ENCODE data around the gene IDH3G.
"Not testable (repeated sequence)": the region's sequence is repeated elsewhere in the genome, so short reads cannot be mapped to it uniquely, and the experiment has no call there.

IDH3G gene

DNA sequence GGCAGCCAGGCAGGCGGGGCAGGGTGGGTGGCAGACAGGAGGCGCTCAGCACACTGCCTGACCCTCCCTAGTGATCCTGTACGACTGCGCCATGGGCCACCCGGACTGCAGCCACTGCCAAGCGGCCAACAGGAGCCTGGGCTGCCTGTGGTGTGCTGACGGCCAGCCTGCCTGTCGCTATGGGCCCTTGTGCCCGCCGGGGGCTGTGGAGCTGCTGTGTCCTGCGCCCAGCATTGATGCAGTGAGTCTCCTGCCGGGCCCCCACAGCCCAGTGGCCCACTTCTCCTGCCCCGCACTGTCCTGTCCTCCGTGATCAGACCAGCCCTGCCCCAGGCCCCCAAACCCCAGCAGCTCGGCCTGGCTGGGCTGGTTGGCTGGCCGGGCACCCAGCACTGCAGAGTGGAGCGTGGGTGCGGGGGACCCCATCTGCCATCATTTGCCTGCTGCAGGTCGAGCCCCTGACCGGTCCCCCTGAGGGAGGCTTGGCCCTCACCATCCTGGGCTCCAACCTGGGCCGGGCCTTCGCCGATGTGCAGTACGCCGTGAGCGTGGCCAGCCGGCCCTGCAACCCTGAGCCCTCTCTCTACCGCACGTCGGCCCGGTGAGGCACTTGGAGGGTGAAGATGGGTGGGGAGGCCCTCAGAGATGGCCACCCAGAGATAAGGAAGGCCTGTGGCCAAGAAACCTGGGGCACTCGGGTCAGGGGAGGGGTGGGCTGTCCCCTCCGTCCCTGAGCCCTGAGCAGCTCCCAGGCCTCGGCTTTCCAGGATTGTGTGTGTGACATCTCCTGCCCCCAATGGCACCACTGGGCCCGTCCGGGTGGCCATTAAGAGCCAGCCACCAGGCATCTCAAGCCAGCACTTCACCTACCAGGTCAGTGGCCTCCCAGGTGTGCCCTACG lies 22.5 kb downstream of the IDH3G start:
- no peak for DNase-seq

DNA sequence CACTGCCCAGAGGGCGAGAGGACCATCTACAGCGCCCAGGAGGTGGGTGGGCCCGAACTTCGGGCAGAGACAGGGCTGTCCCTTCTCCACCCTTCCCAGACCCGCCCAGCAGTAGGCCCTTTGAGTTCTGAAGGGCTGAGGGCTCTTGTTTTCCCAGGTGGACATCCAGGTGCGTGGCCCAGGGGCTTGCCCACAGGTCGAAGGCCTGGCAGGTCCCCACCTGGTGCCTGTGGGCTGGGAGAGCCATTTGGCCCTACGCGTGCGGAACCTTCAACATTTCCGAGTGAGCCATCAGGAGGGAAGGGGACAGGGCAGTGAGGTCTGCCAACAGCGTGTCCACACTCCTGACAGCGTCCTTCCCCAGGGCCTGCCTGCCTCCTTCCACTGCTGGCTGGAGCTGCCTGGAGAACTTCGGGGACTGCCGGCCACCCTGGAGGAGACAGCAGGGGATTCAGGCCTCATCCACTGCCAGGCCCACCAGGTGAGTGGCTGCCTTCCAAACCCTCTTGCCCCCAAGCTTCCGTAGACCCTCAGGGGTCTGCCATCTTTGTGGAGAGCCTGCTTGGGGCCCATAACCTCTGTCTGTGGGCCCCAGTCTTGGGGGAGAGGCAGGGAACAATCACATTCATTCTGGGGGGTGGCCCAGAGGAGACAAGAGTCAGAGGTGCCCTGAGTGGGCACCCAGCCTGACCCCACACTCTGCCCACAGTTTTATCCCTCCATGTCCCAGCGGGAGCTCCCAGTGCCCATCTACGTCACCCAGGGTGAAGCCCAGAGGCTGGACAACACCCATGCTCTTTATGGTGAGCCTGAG lies 23.4 kb downstream of the IDH3G start:
- DNase-seq: no peak

DNA sequence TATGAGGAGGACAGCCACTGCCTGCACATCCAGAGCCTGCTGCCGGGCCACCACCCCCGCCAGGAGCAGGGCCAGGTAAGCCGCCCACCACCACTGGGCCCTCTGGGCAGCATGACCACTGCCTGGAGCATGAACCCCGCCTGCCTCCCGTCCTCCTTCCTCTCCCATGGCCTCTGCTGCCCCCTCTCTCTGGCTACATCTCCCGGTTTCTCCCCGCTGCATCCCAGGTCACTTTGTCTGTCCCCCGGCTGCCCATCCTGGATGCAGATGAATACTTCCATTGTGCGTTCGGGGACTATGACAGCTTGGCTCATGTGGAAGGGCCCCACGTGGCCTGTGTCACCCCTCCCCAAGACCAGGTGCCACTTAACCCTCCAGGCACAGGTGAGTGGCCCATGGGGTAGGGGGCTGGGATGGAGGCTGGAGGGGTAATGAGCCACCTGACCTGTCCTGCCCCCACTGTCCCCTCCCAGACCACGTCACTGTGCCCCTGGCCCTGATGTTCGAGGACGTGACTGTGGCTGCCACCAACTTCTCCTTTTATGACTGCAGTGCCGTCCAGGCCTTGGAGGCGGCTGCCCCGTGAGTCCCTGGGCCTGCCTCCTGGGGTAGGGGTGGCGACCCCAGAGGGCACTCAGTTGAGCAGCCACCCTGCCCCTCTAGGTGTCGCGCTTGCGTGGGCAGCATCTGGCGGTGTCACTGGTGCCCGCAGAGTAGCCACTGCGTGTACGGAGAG lies 24.1 kb downstream of the IDH3G start:
- DNase-seq: no peak

DNA sequence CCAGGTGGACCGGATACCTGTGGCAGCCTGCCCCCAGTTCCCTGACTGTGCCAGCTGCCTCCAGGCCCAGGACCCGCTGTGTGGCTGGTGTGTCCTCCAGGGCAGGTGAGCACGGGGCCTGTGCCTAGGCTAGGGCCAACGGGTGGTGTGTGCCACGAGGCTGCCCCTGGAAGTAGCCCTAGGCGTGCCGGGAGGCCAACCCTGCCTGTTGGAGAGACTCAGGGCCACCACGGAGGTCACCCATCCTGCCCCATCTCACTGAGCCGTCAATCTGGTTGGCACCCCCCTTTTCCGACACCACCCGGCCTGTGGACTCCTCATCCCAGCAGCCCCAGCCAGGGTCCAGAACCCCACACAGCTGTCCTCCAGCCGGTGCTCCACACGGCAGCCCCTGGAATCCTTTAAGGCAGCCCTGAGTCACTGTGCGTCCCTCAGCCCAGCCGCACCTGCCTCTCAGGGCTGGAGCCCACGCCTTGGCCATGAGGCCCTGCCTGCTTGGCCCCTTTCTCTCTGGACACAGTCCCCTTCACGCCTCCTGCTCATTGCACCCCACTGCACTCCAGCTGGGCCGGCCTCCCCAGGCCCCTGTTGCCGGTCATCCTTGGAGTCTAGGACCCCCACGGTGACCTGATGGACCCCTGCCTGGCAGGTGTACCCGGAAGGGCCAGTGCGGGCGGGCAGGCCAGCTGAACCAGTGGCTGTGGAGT lies 24.9 kb downstream of the IDH3G start:
- DNase-seq: no peak

DNA sequence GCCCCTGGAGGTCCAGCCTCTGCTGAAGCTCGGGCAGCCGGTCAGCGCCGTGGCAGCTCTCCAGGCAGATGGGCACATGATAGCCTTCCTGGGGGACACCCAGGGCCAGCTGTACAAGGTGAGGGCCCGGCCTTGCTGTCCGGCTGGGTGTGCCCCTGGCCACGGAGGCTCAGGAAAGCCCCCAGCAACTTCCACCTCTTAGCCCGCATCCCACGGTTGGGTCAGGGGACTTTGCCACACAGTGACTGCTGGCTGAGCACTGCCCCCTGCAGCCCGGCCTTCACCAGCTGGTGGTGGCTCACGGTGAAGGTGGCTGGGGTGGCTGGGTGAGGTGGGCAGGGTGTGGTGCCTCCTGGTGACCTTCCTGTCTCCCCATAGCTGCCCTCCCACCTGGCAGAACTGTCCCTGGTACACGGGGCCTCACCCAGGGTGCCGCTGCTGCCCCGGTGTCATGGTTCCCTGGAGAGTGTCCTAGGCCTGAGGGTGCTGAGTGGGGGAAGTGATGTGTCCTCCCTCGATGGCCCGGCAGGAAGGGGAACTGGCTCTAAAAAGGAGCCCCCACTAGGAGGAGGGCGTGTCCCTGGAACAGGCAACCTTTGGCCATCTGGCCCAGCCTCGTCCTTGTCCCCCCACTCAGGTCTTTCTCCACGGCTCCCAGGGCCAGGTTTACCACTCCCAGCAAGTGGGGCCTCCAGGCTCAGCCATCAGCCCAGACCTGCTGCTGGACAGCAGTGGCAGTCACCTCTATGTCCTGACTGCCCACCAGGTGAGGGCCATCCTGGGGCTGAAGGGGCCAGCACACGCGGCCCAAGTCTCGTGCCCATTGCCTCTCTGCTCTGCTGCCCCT lies 25.6 kb downstream of the IDH3G start:
- DNase-seq: no peak

DNA sequence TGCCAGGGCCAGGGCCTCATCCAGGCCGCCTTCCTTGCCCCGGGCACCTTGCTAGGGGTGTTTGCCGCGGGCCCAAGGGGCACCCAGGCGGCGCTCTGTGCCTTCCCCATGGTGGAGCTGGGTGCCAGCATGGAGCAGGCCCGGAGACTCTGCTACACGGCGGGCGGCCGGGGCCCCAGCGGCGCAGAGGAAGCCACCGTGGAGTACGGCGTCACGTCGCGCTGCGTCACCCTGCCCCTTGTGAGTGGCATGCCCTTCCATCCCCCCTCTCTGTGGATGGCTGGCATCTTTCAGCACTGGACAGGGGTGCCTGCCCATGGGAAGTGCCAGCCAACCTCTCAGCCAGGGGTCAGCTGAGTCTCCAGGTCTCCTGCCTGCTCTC lies 26.5 kb downstream of the IDH3G start:
- DNase-seq: no peak

DNA sequence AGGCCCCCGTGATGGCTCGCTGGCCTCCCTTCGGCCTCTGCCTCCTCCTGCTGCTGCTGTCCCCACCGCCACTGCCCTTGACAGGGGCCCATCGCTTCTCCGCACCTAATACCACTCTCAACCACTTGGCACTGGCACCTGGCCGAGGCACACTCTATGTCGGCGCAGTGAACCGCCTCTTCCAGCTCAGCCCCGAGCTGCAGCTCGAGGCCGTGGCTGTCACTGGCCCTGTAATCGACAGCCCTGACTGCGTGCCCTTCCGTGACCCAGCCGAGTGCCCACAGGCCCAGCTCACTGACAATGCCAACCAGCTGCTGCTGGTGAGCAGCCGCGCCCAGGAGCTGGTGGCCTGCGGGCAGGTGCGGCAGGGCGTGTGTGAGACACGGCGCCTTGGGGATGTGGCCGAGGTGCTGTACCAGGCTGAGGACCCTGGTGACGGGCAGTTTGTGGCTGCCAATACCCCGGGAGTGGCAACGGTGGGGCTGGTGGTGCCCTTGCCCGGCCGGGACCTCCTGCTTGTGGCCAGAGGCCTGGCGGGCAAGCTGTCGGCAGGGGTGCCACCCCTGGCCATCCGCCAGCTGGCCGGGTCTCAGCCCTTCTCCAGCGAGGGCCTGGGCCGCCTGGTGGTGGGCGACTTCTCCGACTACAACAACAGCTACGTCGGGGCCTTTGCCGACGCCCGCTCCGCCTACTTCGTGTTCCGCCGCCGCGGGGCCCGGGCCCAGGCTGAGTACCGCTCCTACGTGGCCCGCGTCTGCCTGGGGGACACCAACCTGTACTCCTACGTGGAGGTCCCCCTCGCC lies 27.1 kb downstream of the IDH3G start:
- DNase-seq: no peak

DNA sequence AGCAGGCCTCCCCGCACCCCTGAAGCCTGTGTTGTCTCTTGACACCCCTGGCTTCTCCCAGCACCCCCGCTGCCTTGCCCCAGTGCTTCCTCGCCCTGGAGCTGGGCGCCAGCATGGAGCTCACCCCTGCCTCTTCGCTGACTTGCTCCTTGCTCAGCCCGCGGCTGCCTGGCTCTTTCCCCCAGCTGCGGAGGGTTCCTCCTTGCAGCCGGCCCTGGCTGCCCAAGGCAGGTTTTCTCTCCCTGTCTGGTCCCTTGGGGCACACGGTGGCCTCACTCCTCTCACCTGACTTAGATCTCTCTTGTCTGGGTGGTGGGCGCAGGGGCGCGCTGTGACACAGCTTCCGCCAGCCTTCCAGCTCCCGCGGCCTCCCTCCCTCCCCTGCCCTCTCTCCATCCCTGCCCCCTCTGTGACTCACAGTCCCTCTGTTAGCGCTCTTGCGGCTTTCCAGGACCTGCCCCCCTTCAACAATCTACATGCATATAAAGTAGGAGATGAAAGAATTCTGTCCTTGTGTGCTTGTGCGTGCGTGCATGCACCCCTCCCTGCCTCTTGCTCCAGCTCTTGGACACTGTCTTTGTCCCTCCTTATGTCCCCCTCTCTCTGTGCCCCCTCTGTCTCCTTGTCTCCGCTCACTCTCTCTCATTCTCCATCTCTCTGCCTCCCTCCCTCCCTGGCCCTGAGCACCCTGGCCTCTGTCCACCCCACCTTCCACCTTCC lies 27.9 kb downstream of the IDH3G start:
- DNase-seq: peak; percentile 63

DNA sequence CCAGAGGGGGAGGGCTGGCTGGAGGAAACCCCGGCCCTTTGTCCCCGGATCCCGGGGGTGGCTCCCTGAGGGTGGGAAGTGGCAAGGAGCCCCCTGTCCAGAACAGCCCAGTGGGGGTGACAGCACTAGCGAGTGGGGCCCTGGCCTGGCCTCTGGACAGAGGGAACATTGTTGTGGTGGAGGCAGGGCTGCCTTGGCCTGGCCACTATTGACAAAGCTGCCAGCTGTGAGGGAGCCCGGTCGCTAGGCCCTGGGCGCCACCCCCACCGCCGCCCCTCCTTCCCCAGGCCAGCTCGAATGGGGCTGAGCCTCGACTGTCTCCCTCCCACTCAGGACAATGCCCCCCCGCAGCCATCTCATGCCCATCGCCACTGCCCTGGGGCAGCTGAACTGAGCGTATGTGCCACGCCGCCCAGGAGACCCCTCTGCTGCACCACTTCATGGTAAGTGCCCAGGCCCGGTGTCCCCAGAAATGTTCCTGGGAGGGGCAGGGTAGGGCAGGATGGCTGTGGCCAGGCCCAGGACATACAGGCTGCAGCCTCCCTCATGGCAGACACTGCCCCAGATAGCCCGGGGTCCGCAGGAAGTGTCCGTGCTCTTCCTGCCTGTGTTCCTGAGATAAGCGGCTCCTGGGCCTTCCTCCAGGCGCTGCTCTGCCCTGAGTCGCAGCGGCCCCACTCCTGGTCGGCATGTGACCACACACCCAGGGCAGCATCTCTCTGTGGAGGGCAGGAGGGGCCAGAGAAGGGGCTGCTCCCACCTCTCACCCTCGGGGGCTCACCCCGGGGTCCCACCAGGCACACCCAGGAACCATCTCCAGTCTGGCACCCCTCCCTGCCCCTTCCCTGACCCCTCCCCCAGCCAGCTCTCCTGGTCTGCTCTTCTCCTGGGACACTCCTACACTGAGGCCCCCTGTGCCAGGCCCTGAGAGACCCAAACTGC lies 28.8 kb downstream of the IDH3G start:
- no peak for DNase-seq

DNA sequence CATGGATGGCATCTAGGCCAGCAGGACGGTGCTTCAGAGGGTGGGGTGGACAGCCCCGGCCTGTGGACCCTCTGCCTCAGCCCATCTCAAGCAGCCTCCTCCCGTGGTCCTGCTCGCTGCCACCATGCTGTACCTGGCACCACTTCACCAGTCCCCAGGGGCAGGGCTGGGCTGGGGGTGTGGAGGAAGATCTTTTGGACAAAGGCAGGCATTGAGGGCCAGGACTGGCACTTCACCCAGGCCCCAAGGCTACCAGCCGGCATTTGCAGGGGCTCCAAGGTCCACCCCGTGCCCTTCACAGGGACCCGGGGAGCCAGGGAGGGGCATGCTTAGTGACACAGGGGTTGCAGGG lies 29.4 kb downstream of the IDH3G start:
- DNase-seq: no peak

DNA sequence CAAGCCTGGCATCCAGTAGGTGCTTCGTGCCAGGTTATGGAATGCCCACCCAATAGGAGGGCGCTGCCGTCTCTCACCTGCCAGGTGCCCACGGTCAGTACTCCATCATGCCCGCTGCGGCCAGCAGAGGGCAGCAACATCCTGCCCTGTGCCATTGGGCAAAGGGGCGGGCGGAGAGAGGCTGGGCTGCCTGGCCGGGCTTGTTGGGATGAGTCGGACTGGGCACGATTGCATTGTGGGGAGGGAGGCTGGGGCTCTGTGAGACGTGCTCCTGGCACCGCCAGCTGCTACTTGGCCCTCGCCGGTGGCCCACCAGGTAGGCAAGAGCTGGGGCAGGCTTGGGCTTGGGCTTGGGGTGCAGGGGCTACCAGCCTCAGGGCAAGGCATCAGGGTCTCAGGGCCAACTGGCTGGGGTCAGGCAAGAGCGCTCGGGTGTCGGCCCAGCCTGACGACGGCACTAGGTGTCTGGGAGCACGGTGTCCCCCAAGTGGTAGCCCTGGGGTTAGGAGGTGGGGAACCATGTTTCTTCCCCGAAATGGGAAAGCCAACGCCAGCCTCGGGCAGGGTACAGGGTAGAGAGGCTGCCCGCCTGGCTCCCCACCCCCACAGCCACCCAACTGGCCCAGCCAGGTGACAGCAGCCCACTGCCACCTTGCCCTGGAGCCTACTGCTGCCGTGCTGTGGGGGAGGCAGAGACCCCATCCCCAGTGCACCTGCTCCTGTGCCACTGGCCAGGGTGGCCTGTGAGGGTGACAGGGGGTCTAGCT lies 30.0 kb downstream of the IDH3G start, which contains the start of gene PLXNB3:
PLXNB3 (plus strand) TSS at position 261 of the 767 bp plus-strand sequence. CDS start 1,287 bp downstream, outside the sequence.
- DNase-seq: peak; percentile 75

DNA sequence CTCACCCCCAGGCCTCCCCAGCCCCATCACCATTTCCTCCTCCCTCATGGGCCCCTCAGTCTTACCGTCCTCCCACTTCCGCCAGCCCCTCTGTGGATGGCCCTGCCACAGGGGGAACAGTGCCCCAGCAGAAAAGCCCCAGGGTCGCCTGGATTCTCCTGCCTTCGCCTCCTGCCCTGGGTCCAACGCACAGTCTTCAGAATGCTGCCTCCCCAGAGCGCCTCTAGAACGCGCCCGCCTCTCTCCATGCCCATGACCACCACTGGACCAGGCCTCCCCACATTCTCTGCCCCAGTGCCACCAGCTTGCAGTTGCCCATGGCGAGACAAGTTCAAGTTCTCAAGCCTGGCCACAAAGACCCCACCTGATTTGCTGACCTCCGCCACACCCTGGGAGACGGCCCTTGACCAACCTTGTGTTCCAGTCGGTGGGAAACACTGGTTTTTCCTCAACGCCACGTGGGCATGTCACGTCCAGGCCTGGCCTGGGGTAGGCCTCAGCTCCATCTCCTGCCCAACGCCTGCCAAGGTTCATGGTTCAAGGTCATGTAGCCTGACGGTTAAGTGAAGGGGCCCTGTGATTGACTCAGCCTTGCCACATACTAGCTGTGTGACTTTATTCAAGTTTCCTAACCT lies 30.8 kb downstream of the IDH3G start:
- no peak for DNase-seq

DNA sequence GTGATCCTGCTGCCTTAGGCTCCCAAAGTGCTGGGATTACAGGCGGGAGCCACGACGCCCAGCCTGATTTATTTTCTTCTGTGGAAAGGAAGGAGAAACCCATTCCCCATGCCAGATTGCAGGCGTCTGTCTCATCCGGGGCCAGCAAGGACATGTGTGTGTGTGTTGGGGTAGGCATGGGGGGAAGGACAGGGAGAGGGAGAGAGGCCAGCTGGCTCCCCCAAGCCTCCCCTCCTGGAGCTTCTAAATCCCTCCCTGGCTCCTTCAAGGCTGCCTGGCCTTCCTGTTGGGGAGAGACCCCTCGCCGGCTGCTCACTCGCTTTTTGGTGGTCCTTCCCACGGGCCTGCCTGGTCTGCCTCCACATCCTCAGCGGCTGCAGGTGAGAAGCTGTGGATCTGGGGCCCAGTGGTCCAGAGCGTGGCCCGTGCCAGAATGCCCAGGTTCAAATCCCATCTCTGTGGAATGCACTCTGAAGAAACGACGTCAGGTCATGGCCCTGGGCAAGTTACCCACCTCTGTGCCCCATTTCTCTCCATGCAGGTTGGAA lies 31.5 kb downstream of the IDH3G start:
- DNase-seq: no peak

DNA sequence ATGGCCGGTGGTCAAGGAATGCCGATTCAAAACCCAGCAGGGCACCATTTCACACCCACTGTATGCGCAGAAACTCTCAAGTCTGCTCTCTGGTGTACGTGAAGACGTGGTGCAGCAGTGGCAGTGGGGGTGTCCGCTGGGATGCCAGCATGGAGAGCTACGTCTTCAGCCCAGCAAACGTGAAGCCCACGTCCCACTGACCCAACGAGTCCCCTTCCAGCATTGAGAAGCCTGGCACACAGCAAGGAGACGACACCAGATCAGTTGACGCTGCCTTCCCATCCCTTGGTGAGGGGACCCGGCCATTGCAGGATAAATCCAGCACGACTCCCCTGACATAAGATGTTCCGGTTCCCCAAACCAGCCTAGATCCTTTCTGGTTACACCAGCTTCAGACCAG lies 32.3 kb downstream of the IDH3G start:
- DNase-seq: no peak

DNA sequence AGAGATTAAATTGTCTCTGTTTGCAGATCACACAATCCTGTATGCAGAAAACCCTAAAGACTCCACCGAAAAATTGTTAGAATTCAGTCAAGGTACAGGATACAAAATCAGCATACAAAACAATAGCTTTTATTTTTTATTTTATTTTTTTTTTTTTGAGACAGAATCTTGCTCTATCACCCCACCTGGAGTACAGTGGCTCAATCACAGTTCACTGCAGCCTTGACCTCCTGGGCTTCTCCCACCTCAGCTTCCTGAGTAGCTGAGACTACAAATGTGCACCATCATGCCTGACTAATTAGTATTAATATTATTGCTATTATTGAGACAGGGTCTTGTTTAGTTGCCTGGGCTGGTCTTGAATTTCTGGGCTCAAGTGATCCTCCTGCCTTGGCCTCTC lies 39.0 kb downstream of the IDH3G start:
- no peak for DNase-seq

DNA sequence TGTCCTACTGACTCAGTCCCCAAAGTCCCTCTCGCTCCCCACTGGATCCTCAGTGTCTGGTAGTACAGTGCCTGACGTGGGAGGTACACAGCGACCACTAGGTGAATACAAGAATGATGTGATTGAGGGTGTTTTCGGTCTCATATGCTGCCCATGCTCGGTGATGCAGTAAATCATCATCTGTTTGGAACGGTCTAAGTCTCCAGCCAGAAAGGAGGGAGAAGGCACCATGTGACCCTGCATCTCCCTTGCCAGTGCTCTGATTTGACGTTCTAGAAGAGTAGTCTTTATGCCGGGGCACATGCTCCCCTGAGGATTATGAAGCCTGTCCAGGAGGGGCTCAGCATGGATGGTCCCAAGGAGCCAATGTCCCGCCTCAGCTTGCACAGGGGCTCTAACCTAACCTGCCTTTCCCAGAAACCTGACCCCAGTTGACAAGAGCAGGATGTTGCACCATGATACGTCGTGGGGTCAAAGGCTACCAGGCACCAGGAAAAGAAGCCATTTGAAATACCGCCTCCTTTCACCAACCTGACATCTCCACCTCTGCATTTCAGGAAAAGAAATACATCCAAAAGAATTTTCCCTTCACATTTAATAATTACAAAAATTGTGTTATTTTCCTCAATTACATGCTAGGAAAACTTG lies 43.9 kb downstream of the IDH3G start:
- no peak for DNase-seq

DNA sequence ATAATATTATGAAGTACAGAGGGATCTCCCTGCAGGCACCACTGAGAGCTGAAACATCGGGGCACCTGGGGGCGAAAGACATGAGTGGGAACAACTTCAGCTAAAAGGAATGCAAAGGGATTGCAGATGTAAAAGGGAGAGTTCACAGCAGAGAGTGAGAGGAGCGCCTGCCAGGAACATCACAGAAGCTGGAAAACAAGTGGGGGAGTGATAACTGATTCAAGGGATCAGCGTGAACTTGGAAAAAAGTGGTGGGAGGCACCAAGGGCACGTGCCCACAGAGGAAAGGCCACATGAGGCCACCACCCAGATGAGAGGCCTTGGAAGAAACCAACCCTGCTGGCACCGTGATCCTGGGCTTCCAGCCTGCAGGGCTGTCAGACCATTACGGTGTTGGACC lies 45.2 kb downstream of the IDH3G start:
- DNase-seq: not testable (repeated sequence)

Data from DMS153 (cell line).